Thyroid gland (tissue), 4 donors: Measurements from ENCODE around the gene MZT2B.
"Not testable (repeated sequence)": the region's sequence is repeated elsewhere in the genome, so short reads cannot be mapped to it uniquely, and the experiment has no call there.

Source experiments
- CTCF ChIP-seq, 6 experiments: fragments of 200-600 bp in 3 of 6; fragments of 450-650 bp in 3 of 6; sonication (generic) in 3 of 6; IDR thresholded peaks; one replicate each; pipeline ENCODE4 v1.5.1; 2016 to 2019; ENCODE audit warnings: antibody characterized with exemption in 6 of 6, mild to moderate bottlenecking in 2 of 6, inconsistent platforms in 1 of 6, moderate library complexity in 1 of 6
- POLR2A ChIP-seq, 2 donors: fragments of 450-650 bp; IDR thresholded peaks; one replicate each; pipeline ENCODE4 v1.6.1; 2017; ENCODE audit warnings: antibody characterized with exemption in 2 of 2, mild to moderate bottlenecking in 2 of 2, moderate library complexity in 1 of 2

- TF ChIP-seq POLR2A, CTCF (IDR thresholded peaks at IDR 0.05): not testable (repeated sequence)
Observed at GRCh38 chr2:130152136-130152815, 29.8 kb upstream of the MZT2B start.
